AG08396 (cell line): Measurements from ENCODE around the gene ZSWIM7.
"Not testable (repeated sequence)": the region's sequence is repeated elsewhere in the genome, so short reads cannot be mapped to it uniquely, and the experiment has no call there.

Experiments
- DNase-seq: peaks from one replicate; pipeline ENCODE4 v3.0.0; 2012; ENCODE audit warnings: low spot score, mixed read lengths

ZSWIM7 gene

DNA sequence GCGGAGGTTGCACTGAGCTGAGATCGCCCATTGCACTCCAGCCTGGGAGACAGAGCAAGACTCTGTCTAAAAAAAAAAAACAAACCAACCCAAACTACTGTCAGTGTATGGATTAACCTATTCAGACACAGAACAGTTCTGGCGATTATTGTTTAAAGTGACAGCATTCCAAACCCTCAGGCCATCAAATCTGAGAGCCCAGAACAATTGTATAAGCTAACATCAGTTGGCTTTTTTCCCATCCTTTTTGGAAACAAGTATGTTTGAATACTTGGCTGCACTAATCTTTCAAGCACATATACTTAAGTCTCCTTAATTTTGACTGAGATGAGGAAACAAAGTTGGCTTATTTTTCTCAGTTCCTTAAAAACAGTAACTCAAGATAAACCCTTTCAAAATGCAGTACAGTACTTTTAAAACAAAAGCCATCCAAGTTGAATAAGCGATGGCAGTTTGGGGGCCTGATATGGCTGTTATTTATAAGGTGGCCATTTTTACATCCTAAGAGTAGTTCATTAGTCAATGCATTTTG is 1.4 kb downstream of the ZSWIM7 start:
- no peak for DNase-seq

DNA sequence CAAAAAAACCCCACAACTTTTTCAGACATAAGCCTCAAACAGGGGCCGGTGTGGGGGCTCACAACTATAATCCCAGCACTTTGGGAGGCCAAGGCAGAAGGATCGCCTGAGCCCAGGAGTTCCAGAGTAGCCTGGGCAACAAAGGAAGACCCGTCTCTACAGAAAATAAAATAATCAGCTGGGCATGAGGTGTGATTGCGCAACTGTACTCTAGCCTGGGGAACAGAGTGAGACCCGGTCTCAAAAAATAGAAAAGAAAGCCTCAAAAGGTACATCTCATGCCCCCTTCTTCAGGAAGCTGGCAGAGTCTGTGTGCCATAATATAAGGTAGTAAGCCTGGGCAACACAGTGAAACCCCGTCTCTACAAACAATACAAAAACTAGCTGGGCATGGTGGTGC is 3.2 kb downstream of the ZSWIM7 start:
- DNase-seq, result no peak

DNA sequence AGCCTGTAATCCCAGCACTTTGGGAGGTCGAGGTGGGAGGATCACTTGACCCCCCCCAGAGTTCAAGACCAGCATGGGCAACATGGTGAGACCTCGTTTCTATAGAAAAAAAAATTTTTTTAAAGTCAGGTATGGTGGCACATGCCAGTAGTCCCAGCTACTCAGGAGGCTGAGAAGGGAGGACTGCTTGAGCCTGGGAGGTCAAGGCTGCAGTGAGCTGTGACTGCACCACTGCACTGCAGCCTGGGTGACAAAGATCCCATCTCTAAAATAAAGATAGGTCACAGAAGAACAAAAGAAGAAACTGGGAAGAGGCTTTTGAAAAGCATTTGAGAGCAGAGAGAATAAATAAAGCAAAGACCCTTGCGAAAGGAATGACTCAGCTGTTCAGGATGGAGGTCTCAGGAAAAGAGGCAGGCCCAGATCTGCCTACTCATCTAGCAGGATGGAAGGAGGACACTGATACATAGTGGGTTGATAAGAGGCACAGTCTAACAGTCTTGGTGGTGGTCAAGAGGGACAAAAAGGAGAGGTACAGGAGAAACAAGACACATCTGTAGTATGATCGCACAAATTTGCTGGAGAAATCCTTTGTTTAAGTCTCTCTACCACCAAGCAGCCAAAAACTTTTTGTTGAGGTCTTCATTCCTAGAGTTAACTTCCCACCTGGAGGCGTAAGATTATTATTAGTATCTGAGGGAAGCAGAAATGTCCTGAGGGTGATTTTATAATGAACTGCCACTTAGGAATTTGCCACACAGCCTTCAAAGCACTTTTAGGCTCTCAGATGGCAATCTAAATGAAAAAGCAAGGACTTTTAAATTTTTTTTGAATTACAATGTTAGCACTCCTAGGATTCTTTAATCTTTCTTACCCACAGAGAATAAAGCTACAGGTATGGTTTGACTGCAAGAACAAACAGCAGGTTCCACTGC is 17.6 kb downstream of the ZSWIM7 start:
- peak; percentile 49 for DNase-seq

- no peak for DNase-seq
Measured at GRCh38 chr17:15981208-15981607, 18.3 kb downstream of the ZSWIM7 start.

- DNase-seq, result not testable (repeated sequence)
Measured at GRCh38 chr17:15979013-15979412, 20.5 kb downstream of the ZSWIM7 start.

GRCh38 chr17:15978606-15979005 is 20.9 kb downstream of the ZSWIM7 start:
- DNase-seq, result no peak

DNA sequence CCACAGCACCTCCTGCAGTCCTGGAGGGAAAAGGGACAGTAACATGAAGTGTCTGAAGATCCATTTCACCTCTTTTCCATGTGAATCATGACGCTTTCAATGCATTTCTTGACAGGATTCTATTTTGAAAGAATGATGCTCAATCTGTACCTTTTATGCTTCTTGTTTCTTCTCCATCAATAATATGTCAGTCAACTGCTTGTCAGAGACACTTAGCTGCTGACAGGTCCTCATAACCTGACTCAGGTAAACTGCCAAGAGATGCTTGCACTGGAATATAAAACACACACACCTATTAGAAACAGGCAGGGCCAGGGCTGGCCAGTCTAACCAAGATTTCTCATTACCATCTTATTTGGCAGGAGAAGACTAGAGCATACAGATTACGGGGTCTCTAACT is 21.6 kb downstream of the ZSWIM7 start:
- DNase-seq, result no peak

DNA sequence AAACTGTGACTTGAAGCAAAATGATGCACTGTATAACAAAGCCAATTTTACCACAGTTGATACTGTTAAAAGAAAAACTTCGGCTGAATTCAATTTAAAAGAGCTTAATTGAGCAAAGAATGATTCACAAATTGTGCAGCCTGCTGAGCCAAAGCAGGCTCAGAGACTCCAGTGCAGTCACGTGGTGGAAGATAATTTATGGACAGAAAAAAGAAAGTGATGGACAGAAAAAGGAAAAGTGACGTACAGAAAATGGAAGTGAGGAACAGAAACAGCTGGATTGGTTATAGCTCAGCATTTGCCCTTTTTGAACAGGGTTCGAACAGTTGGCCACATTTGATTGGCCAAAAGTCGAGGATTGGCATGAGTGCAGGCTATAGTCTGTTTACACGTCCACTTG is 25.7 kb downstream of the ZSWIM7 start:
- DNase-seq, result no peak

DNA sequence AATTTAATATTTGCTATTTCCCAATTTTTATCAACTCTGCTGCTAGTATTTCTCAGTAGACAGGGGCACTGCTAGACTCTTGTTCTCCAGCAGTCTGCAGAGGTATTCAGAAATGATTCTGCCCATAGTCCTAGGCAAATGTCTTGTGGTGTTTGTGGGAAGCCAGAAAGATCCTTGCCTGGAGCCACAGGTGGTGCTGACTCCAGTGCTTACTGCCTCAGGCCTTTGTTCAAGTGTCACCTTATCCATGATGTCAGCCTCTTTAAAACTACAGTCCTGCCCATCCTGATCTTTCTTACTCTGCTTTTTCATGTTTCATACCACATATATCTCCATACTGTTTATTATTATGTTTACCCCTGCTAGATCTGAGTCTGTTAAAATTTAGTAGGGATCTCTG is 26.5 kb downstream of the ZSWIM7 start:
- no peak for DNase-seq

DNA sequence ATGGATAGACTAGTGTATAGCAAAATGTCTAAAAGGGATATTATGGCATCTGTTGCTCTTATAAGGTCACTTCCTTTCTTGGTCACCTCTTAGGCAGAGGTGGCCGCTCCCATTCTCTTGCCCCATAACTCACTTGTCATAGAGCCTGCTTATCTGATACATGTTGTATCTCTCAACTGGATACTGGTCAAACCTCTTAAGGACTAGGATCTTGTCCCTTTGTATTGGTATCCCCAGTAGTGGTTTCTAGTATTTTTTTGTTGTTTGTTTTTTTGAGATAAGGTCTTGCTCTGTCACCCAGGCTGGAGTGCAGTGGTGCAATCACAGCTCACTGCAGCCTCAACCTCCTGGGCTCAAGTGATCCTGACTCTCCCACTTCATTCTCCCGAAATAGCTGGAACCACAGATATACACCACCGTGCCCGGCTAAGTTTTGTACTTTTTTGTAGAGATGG is 27.0 kb downstream of the ZSWIM7 start:
- DNase-seq, result no peak

GRCh38 chr17:15971882-15972281 is 27.6 kb downstream of the ZSWIM7 start:
- no peak for DNase-seq

DNA sequence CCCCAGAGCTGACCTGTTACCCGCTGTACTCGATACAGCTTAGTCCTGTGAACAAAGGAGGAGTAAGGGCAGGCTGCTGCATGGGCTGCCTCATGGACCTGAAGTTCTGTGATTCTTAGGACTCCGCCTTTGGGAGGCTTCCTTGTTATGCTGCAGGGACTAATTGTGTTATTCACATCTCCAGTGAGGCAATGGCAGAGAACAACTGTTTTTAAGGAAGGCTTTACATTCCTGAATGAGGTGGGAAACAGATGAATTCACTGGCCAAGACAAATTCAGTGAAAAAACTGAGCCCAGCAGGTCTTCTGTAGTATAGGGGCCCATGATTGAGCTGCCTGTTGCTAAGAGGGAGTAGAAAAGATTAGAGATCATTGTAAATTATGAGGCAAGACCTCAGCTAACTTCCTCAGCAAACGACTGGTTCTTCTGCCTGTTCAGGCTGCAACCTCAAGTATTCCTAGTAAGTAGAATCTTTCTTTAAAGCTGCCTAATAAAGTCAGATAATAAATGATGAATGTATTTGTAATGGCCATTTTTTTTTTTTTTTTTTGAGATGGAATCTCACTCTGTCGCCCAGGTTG is 28.3 kb downstream of the ZSWIM7 start:
- DNase-seq, result no peak

- no peak for DNase-seq
Measured at GRCh38 chr17:15970500-15970899, 29.0 kb downstream of the ZSWIM7 start.

GRCh38 chr17:15969463-15969862 is 30.0 kb downstream of the ZSWIM7 start:
- DNase-seq, result no peak

DNA sequence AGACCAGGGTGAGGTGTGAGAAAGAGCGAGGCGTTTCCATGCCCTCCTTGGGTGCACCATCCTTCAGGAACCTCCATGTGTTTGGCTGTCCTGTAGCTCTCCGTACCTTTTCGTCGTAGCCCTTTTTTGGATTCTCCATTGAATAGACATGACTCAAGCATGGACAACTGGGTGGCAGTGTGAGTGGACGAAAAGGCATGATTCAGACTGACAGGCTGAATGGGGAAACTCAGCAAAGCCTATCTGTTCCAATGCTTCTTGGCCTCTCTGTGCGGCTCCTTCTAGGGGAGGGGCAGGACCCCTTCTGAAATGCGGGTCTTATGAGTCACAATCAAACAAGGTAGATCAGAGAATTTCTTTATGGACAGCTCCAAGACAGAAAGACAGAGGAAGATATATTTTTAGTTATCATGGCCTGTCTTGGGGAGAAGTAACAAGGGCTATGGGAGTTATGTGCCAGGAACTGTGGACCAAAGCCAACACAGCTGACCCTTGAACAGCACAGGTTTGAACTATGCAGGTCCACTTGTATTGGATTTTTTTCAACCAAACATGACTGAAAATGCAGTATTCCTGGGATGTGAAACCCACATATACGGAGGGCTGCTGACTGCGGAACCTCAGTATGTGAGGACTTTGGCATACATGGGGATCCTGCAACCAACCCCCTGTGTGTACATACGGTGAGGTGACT is 31.7 kb downstream of the ZSWIM7 start:
- DNase-seq, result no peak

- DNase-seq, result no peak
Measured at GRCh38 chr17:15966879-15967248, 32.6 kb downstream of the ZSWIM7 start.

GRCh38 chr17:15966183-15966878 is 33.2 kb downstream of the ZSWIM7 start:
- no peak for DNase-seq

GRCh38 chr17:15965528-15965927 is 34.0 kb downstream of the ZSWIM7 start:
- no peak for DNase-seq

- no peak for DNase-seq
Measured at GRCh38 chr17:15963670-15964110, 35.8 kb downstream of the ZSWIM7 start.

- DNase-seq, result no peak
Measured at GRCh38 chr17:15958484-15958854, 41.0 kb downstream of the ZSWIM7 start.

- DNase-seq, result no peak
Measured at GRCh38 chr17:15957608-15958307, 41.7 kb downstream of the ZSWIM7 start.
